ENCODE results near the gene BACH1. TPM values are rescaled to one million over a fixed set of nuclear protein-coding genes. Genes with fewer than 3 reads are reported as not detected.

BACH1 gene
- 6.3 to 12.0 TPM (median 8.3 TPM) in 5 replicates for total RNA-seq (2022; extraction: Qiagen RNA extraction; ENCODE audit: low read depth)

GRCh38 chr21:29298348-29299045 lies at the start of gene BACH1:
Gene BACH1 (plus strand): TSS chr21:29298922. CDS start chr21:29321281, 22,359 bp downstream.

Other genes with a start within 250 kb of the BACH1 start
- 184 to 205 TPM (median 194 TPM) in 5 replicates for gene CCT8, start 225.3 kb upstream of the BACH1 start, total RNA-seq (2022; extraction: Qiagen RNA extraction; ENCODE audit: low read depth)
- 1.7 to 2.6 TPM (median 2.0 TPM) in 5 replicates for gene MAP3K7CL, start 168.3 kb upstream of the BACH1 start, total RNA-seq (2022; extraction: Qiagen RNA extraction; ENCODE audit: low read depth)

All from A549 treated with DMSO at 1 μM for 4 hours (cell line).